GM12801 (cell line): ENCODE results near the gene NUSAP1.

Experiments used
- TF ChIP-seq, protein P1 (sequence below): IDR thresholded peaks from one replicate; pipeline ENCODE4 v1.5.1; 2011; ENCODE audit warnings: control low read depth; ENCODE audit not compliant: insufficient read length; ENCODE audit errors: extremely low read depth

Gene NUSAP1

DNA sequence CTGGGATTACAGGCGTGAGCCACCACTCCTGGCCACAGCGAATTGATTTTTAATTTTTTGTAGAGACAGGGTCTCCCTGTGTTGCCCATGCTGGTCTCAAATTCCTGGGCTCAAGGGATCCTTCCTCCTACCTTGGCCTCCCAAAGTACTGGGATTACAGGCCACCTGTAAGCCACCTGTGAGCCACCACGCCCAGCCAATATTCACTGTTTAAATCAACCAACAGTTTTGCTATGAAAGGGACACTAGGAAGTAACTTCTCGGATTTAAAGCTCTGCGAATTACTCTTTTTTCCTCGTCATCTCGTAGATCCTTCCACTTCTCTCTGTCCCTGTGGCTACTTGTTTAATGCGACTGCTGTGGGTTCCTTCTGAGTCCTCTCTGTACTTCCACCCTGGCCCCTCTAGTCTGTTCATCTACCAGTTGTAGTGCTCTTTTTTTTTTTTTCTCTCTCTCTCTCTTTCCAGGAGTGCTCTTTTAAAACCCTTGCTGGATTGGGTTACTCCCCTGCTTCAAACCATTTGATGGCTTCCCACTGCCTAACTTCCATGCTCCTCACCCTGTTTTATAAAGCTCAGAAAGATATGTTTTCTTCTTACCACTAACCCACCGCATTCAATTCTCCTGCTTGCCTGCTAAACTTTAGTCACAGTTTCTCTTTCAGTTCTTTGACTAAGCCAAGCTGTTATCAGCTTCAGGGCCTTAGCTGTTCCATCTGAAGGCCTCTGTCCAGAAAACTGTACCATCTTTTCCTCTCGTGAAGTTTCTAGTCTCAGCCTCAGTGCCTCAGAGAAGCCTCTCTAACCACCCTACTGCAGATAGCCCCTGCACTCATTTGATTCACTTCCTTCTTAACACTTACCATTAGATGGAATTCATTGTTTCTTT lies 96.6 kb downstream of the NUSAP1 start:
- TF ChIP-seq, protein P1, sequence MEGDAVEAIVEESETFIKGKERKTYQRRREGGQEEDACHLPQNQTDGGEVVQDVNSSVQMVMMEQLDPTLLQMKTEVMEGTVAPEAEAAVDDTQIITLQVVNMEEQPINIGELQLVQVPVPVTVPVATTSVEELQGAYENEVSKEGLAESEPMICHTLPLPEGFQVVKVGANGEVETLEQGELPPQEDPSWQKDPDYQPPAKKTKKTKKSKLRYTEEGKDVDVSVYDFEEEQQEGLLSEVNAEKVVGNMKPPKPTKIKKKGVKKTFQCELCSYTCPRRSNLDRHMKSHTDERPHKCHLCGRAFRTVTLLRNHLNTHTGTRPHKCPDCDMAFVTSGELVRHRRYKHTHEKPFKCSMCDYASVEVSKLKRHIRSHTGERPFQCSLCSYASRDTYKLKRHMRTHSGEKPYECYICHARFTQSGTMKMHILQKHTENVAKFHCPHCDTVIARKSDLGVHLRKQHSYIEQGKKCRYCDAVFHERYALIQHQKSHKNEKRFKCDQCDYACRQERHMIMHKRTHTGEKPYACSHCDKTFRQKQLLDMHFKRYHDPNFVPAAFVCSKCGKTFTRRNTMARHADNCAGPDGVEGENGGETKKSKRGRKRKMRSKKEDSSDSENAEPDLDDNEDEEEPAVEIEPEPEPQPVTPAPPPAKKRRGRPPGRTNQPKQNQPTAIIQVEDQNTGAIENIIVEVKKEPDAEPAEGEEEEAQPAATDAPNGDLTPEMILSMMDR = no peak
